GM21367 (cell line): ENCODE measurements around the gene SETD1A.
A peak's percentile ranks its signal among the peaks of the same experiment; 100 is the strongest.

Experiments
- ATAC-seq: cut with Tn5 transposase; IDR thresholded peaks from one replicate; pipeline ENCODE4 v1.9.1; 2021; ENCODE audit not compliant: unreplicated experiment

SETD1A gene

DNA sequence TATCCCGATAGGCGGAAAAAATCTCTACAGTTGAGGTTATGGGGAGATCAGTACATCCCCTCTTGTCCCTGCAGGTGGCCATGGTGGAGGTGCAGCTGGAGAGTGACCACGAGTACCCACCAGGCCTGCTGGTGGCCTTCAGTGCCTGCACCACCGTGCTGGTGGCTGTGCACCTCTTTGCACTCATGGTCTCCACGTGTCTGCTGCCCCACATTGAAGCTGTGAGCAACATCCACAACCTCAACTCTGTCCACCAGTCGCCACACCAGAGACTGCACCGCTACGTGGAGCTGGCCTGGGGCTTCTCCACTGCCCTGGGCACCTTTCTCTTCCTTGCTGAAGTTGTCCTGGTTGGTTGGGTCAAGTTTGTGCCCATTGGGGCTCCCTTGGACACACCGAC, 4.4 kb upstream of the SETD1A start:
- no peak for ATAC-seq

DNA sequence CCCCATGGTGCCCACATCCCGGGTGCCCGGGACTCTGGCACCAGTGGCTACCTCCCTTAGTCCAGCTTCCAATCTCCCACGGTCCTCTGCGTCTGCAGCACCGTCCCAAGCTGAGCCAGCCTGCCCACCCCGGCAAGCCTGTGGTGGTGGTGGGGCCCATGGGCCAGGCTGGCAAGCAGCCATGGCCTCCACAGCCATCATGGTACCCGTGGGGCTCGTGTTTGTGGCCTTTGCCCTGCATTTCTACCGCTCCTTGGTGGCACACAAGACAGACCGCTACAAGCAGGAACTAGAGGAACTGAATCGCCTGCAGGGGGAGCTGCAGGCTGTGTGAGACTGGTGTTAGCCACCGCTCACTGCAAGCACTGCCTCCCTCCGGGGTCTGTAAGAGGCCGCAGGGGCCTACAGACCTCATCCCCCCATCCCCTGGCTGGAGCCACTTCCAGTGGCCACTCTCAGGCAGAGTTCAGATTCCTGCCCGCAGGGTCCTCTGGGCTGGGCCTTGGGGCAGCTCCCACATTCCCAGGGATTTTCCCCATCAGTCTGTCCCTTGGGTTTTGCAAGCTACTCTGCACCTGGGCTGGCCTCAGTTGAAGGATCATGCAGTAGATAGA, 3.9 kb upstream of the SETD1A start:
- no peak for ATAC-seq

DNA sequence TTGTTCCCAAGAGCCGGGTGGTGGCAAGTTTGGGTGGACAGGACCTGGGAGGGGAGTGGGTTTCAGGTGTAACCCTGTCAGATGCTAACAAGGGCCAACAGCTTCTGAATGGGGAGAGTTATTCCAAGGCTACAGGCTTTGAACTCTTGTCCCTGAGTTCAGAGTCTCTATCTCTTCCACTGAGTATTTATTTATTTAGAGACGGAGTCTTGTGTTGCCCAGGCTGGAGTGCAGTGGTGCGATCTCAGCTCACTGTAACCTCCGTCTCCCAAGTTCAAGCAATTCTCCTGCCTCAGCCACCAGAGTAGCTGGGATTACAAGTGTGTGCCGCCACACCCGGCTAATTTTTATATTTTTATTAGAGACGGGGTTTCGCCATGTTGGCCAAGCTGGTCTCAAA, 2.6 kb upstream of the SETD1A start:
- no peak for ATAC-seq

DNA sequence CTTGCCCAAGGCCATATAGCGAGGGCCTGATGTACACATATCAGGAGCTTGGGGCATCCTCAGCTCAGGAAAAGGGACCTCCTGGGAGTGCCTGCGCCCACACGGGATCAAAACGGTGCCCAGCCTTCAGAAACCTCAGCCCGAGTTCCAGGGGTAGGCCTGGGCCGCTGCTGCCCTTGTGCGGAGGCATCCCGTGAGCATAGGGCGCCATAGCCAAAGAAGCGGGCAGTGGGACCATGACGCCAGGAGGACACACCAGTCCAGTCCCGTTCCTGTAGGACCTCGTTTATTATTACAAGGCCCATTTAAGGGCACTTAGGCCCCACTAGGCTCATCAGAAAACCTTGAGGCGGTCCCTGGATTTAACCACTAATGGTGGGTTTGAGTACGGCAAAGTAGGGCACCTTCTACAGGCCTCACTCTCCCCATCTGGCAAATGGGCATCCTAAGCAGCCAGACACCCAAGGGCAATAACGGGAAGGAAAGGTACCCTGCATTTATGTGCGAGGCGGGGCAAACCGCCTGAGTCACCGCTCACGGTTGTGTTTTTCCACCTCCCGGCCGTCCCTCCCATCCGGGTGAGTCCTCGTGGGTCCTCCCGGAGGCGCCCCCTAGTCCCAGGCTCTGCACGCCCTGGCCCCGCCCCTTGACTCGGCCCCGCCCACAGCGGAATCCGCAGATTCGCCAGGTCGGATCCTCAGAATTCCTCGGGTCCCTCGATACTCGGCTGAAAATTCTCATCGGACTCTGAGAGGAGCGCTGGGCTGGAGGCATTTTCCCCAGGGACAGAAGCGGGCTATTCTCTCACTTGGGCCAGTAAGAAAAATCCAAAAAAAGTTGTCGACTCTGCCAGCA, 726 bp upstream of the SETD1A start:
- ATAC-seq: peak; percentile 31

DNA sequence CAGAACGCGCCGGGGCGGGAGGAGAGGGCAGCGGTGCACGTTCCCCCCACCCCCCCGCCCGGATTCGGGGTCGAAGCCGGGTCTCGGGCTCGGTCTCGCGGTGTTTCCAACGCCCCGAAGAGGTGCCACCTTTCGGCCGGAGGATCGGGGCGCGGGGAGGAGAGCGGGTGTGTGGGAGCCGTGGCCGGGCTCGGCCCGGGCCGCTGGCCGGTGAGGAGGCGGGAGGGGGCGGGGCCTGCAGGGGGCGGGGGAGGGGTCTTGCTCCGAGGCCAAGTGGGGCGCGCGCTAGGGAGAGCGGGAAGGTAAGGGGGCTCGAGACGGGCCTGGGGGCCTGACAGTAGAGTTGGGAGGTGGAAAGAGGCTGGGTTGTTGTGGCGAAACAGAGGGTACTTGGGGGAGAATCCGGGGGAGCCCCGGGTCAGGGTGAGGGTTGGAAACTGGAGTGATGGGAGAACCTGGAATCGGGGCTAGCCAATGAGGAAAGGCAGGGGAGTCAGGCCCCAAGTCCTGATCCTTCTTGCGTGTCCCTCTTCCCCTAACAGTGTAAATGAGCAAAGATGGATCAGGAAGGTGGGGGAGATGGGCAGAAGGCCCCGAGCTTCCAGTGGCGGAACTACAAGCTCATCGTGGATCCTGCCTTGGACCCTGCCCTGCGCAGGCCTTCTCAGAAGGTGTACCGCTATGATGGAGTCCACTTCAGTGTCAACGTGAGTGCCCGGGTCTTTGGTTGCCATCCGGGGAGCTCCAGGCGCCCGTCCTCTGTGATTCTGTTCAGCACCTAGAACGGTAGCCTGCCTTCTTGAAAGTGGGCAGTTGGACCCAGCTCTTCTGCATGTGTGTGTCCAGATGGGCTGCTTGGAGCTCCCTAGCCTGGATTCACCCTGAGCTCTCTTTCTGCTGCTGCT, 873 bp downstream of the SETD1A start:
- peak; percentile 27 for ATAC-seq

DNA sequence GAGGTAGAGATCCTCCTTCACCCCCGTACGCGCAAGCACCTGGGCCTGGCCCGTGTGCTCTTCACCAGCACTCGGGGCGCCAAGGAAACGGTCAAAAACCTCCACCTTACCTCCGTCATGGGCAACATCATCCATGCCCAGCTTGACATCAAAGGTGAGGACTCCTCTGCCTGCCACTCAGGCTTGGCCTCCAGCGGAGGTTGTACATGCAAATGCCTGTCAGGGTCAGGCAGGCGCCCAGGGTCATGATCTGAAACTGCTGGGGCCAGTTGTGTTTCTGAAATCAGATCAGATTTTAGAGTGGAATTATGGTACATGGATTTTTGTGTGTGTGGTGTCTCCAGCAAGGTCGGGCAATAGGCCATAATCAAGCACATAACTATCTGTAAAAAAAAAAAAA, 3.8 kb downstream of the SETD1A start:
- ATAC-seq: no peak

DNA sequence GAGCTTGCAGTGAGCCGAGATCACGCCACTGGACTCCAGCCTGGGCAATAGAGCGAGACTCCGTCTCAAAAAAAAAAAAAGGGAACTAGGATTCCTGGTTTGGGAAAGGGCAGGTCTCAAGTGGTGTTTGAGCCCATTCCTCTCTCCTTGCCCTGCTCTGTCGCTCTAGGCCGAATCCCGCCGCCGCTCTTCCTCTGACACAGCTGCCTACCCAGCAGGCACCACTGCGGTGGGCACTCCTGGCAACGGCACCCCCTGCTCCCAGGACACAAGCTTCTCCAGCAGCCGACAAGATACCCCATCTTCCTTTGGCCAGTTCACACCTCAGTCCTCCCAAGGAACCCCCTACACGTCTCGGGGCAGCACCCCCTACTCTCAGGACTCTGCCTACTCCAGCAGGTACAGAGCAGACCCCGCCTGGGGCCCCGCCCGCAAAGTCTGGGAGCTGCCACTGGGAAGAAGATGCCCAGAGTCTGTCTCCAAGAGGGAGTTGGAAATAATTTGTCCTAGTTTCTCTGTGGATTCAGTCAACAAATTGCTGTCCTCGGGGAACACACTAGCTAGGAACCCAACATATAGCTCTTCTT, 6.5 kb downstream of the SETD1A start:
- ATAC-seq: no peak

DNA sequence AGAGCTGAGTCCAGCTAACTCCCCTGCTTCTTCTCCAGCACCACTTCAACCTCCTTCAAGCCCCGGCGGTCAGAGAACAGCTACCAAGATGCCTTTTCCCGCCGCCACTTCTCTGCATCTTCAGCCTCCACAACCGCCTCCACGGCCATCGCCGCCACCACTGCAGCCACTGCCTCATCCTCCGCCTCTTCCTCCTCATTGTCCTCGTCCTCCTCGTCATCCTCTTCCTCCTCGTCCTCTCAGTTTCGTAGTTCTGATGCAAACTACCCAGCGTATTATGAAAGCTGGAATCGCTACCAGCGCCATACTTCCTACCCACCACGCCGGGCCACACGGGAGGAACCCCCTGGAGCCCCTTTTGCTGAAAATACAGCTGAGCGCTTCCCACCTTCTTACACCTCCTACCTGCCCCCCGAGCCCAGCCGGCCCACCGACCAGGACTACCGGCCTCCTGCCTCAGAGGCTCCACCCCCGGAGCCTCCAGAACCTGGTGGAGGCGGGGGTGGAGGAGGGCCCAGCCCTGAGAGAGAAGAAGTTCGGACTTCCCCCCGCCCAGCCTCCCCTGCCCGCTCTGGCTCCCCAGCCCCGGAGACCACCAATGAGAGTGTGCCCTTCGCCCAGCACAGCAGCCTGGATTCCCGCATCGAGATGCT, 7.1 kb downstream of the SETD1A start:
- ATAC-seq: no peak

DNA sequence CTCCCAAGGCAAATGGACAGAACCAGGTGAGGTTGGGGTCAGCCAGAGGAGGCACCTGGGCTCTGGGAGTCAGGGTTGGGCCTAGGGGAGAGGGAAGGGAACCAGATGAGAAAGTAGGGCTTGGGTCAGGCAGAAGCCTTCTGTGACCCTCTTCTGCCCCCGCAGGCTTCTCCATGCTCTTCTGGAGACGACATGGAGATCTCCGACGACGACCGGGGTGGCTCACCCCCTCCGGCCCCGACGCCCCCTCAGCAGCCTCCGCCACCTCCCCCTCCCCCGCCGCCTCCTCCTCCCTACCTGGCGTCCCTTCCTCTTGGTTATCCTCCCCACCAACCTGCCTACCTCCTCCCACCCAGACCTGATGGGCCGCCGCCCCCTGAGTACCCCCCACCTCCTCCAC, 7.9 kb downstream of the SETD1A start:
- ATAC-seq: no peak

DNA sequence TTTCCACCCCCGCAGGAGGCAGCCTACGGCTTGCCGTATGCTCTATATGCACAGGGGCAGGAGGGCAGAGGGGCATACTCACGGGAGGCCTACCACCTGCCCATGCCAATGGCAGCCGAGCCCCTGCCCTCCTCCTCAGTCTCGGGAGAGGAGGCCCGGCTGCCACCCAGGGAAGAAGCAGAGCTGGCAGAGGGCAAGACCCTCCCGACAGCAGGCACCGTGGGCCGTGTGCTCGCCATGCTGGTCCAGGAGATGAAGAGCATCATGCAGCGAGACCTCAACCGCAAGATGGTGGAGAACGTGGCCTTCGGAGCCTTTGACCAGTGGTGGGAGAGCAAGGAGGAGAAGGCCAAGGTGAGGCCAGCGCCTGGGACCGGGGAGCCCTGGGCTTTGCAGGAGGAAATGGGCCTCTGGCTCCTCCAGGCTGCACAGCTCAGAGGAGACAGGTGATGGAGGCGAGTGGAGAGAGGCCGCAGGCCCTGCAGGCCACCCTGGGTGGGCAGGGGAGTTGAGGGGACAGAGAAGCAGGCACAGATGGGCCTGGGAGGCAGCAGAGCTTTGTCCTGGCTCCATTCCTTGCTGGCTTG, 8.6 kb downstream of the SETD1A start:
- ATAC-seq: no peak

DNA sequence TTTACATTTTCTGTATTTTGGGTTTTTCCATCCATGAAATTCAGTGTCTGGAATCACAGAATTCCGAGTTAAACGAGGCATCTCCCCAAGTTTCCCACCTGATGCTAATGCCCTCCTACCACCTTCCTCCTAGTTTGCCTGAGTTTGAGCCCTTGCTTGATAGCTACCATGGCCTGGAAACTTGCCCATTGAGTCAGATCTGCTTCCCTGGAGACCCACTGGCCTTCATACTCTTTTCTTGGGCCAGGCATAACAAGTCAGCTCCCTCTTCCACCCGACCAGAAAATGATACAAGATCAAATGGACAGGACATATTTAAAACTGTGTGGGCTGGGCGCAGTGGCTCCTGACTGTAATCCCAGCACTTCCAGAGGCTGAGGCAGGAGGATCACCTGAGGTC, 10.2 kb downstream of the SETD1A start:
- ATAC-seq: no peak

DNA sequence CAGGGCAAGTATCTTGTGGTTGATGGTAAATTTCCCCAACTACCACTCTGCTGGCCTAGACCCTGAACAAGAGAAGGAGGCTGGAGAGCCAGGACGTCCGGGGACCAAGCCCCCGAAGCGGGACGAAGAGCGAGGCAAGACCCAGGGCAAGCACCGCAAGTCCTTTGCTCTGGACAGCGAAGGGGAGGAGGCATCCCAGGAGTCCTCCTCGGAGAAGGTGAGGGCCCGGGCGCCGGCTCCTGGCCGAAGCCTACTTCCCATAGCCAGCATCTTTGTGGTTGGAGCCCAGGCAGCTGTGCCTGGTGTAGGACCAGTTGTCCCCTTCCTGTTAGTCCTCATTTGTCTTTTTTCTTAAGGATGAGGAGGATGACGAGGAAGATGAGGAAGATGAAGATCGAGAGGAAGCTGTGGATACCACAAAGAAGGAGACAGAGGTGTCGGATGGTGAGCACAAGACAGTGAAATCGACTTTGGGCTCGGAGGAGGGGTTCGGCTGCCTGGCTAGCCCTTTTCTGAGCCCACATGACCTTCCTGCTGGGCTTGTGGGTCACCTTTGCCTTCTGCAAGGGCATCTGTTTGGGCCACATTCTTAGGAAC, 11.8 kb downstream of the SETD1A start:
- ATAC-seq: no peak

DNA sequence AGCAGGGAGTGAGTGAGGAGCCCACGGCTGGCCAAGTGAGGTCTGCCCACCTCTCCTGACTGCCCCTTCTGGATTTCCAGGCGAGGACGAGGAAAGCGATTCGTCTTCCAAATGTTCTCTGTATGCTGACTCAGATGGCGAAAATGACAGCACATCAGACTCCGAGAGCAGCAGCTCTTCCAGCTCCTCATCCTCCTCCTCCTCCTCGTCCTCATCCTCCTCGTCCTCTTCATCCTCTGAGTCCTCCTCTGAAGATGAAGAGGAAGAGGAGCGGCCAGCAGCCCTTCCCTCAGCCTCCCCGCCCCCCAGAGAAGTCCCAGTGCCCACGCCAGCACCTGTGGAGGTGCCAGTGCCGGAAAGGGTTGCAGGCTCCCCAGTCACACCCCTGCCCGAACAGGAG, 13.7 kb downstream of the SETD1A start:
- no peak for ATAC-seq

DNA sequence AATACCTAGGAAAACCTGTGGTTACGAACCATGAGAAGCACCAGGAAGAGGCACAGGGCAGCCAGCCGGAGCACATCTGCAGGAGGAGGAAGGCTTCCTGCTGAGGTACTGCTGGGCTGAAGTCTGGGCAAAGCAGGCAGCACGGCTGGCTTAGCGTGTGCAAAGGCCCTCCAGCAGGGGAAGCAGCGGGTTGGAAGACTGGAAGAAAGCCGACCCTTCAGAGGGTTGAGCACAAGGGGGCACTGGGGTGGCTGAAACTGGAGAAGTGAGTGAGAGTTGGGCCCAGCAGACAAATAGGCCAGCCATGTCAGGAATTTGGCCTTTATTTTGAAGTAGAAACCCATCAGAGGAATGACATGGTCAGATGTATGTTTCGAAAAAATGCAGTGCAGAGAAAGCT, 15.3 kb downstream of the SETD1A start:
- ATAC-seq: no peak

DNA sequence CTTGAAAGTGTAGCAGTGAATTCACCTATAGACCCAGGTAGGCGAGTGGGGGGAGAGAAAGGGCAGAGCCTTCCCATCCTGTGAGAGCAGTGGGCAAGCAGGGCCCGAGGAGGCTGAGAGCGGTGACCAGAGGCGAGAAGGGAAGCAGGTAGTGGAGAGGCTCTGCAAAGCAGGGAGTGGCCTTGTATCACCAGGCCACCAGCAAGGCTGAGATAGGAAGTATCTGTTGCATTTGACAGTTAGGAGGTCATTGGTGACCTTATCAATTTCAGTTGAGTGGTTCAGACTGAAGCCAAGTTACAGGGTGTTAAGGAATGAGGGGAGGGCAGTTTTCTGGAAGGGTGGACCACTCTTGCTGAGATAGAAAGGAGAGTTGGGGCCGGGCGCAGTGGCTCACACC, 16.8 kb downstream of the SETD1A start:
- no peak for ATAC-seq

DNA sequence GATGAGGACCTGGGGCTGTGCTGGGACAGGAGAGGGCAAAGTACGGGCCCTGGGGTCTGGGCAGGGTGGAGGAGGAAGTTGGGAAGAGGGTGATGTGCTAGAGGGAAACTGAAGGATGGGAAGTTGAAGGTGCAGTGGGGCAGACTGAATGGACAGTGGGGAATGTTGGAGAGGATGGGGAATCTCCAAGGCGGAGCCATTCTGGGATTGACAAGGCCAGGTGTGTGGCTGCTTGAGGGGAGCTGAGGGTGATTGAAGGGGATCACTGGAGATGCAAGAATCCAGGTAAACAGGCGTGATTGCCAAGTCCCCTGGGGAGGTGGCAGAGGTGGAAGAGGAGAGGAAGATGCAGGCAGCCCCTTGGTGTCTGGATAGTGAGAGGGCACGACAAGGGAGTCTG, 18.9 kb downstream of the SETD1A start:
- no peak for ATAC-seq

DNA sequence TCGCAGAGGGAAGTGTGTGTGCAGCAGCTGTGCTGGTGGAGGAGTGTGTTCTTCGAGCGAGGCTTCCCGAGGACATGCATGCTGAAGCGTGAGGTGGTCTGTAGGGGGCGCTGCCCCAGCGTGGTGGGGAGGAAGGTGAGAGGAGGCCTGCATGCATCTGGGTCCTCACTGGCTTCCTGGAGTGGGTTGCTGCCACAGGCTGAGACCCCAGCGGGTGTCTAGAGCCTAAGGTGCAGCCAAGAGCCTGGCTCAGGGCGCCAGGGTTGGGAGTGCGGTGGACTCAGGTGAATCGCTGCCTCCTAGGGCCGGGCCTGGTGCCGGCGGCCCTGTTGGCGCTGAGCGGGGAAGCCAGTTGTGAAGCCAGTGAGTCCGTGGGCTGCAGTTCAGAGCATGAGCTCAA, 19.9 kb downstream of the SETD1A start:
- ATAC-seq: no peak

DNA sequence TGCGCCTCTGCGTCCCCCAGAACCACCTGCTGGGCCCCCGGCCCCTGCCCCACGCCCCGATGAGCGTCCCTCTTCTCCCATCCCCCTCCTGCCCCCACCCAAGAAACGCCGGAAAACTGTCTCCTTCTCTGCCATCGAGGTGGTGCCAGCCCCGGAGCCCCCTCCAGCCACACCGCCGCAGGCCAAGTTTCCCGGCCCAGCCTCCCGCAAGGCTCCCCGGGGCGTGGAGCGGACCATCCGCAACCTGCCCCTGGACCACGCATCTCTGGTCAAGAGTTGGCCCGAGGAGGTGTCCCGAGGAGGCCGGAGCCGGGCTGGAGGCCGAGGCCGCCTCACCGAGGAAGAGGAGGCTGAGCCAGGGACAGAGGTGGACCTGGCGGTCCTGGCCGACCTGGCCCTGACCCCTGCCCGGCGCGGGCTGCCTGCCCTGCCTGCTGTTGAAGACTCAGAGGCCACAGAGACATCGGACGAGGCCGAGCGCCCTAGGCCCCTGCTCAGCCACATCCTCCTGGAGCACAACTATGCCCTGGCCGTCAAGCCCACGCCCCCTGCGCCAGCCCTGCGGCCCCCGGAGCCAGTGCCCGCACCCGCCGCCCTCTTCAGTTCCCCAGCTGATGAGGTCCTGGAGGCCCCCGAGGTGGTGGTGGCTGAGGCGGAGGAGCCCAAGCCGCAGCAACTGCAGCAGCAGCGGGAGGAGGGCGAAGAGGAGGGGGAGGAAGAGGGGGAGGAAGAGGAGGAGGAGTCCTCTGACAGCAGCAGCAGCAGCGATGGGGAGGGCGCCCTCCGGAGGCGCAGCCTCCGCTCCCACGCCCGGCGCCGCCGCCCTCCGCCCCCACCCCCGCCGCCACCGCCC, 21.8 kb downstream of the SETD1A start:
- ATAC-seq: no peak

DNA sequence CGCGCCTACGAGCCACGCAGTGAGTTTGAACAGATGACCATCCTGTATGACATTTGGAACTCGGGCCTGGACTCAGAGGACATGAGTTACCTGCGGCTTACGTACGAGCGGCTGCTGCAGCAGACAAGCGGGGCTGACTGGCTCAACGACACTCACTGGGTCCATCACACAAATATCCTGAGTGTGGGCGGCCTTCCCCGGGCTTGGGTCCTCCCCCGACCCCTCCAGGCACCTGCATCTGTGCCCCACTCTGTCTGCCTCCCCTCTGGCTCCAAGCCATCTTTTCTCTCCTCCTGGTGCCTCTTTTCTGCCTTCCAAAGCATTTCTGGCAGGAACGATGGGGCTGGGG, 22.4 kb downstream of the SETD1A start:
- ATAC-seq: no peak
